ENCODE results near the gene COG7.

DNA sequence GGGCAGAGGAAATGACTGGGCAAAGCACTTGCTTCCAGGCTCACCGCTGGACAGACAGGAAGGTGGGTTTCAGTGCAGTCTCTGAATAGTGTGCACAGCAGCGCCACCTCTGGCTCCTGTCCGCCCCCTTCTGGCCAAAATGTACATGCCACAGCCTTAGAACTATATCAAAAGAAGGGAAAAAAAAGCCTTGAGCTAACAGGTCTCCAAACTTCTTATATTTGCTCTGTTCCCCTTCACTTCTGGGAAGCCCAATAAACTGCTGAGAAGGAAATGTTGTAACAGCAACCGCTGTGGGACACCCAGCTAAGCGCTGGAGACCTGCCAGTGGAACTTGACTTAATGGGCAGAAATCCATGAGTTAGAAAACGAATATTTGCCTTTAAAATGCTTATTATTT is 17.5 kb downstream of the COG7 start:
- no peak for TF ChIP-seq EZH2 (optimal IDR thresholded peaks at IDR 0.05; ENCODE audit: low read depth, low read length)
- TF ChIP-seq, protein P1, sequence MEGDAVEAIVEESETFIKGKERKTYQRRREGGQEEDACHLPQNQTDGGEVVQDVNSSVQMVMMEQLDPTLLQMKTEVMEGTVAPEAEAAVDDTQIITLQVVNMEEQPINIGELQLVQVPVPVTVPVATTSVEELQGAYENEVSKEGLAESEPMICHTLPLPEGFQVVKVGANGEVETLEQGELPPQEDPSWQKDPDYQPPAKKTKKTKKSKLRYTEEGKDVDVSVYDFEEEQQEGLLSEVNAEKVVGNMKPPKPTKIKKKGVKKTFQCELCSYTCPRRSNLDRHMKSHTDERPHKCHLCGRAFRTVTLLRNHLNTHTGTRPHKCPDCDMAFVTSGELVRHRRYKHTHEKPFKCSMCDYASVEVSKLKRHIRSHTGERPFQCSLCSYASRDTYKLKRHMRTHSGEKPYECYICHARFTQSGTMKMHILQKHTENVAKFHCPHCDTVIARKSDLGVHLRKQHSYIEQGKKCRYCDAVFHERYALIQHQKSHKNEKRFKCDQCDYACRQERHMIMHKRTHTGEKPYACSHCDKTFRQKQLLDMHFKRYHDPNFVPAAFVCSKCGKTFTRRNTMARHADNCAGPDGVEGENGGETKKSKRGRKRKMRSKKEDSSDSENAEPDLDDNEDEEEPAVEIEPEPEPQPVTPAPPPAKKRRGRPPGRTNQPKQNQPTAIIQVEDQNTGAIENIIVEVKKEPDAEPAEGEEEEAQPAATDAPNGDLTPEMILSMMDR (IDR thresholded peaks at IDR 0.05; ENCODE audit: low read length) = peak; percentile 95
- TF ChIP-seq EZH2phosphoT487 (IDR thresholded peaks at IDR 0.05; ENCODE audit: low read length) = no peak
